ENCODE results near the gene CEACAM7. TPM values are rescaled to one million over a fixed set of nuclear protein-coding genes. Genes with fewer than 3 reads are reported as not detected.

The CEACAM7 gene
- total RNA-seq, 1 donor from 2014 or later = not detected

GRCh38 chr19:41707871-41708371 lies 19.9 kb upstream of the CEACAM7 start:
- intact Hi-C loops (cut with DNase I) = no loop called here

GRCh38 chr19:41707502-41707812 lies 19.4 kb upstream of the CEACAM7 start:
- intact Hi-C loops (cut with DNase I) = no loop called here
- no peaks in the 10 kb centered on the region for H3K9me3 ChIP-seq
- no peaks in the 10 kb centered on the region for H3K36me3 ChIP-seq
- no peak for DNase-seq (ENCODE audit: low spot score in 2 of 2)
- H3K27ac ChIP-seq = no peak overlapping the region
- H3K4me1 ChIP-seq = no peaks in the 10 kb centered on the region
- TF ChIP-seq, protein P1, sequence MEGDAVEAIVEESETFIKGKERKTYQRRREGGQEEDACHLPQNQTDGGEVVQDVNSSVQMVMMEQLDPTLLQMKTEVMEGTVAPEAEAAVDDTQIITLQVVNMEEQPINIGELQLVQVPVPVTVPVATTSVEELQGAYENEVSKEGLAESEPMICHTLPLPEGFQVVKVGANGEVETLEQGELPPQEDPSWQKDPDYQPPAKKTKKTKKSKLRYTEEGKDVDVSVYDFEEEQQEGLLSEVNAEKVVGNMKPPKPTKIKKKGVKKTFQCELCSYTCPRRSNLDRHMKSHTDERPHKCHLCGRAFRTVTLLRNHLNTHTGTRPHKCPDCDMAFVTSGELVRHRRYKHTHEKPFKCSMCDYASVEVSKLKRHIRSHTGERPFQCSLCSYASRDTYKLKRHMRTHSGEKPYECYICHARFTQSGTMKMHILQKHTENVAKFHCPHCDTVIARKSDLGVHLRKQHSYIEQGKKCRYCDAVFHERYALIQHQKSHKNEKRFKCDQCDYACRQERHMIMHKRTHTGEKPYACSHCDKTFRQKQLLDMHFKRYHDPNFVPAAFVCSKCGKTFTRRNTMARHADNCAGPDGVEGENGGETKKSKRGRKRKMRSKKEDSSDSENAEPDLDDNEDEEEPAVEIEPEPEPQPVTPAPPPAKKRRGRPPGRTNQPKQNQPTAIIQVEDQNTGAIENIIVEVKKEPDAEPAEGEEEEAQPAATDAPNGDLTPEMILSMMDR (IDR thresholded peaks at IDR 0.05) = no peak
- H3K27me3 ChIP-seq = no peaks in the 10 kb centered on the region
- no peak overlapping the region for H3K4me3 ChIP-seq

More at GRCh38 chr19:41707871-41708371, 19.9 kb upstream of the CEACAM7 start:
- no peak for DNase-seq (ENCODE audit: low spot score in 2 of 2)
- no peaks in the 10 kb centered on the region for H3K4me1 ChIP-seq
- H3K9me3 ChIP-seq = no peaks in the 10 kb centered on the region
- H3K4me3 ChIP-seq = no peak overlapping the region
- no peaks in the 10 kb centered on the region for H3K27me3 ChIP-seq
- no peaks in the 10 kb centered on the region for H3K36me3 ChIP-seq
- H3K27ac ChIP-seq = no peak overlapping the region
- TF ChIP-seq, protein P1 (IDR thresholded peaks at IDR 0.05) = no peak

DNA sequence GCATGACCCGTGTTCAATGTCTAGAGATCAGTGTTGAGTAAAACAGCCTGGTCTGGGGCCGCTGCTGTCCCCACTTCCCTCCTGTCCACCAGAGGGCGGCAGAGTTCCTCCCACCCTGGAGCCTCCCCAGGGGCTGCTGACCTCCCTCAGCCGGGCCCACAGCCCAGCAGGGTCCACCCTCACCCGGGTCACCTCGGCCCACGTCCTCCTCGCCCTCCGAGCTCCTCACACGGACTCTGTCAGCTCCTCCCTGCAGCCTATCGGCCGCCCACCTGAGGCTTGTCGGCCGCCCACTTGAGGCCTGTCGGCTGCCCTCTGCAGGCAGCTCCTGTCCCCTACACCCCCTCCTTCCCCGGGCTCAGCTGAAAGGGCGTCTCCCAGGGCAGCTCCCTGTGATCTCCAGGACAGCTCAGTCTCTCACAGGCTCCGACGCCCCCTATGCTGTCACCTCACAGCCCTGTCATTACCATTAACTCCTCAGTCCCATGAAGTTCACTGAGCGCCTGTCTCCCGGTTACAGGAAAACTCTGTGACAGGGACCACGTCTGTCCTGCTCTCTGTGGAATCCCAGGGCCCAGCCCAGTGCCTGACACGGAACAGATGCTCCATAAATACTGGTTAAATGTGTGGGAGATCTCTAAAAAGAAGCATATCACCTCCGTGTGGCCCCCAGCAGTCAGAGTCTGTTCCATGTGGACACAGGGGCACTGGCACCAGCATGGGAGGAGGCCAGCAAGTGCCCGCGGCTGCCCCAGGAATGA lies 18.9 kb upstream of the CEACAM7 start:
- Histone ChIP-seq H3K27me3 (no peaks in the 10 kb centered on the region), H3K9me3 (no peaks in the 10 kb centered on the region), H3K27ac (no peak overlapping the region), H3K36me3 (no peaks in the 10 kb centered on the region), H3K4me1 (no peaks in the 10 kb centered on the region), H3K4me3 (no peak overlapping the region)
- DNase-seq (ENCODE audit: low spot score in 2 of 2) = no peak
- intact Hi-C loops (cut with DNase I) = no loop called here
- TF ChIP-seq, protein P1 (IDR thresholded peaks at IDR 0.05) = peak in 2 of 3 experiments; percentile 3 to 19

DNA sequence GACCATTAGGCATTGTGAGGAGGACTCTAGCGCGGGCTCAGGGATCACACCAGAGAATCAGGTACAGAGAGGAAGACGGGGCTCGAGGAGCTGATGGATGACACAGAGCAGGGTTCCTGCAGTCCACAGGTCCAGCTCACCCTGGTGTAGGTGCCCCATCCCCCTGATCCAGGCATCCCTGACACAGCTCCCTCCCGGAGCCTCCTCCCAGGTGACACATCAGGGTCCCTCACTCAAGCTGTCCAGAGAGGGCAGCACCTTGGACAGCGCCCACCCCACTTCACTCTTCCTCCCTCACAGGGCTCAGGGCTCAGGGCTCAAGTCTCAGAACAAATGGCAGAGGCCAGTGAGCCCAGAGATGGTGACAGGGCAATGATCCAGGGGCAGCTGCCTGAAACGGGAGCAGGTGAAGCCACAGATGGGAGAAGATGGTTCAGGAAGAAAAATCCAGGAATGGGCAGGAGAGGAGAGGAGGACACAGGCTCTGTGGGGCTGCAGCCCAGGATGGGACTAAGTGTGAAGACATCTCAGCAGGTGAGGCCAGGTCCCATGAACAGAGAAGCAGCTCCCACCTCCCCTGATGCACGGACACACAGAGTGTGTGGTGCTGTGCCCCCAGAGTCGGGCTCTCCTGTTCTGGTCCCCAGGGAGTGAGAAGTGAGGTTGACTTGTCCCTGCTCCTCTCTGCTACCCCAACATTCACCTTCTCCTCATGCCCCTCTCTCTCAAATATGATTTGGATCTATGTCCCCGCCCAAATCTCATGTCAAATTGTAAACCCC lies 17.5 kb upstream of the CEACAM7 start:
- intact Hi-C loops (cut with DNase I) = no loop called here
- Histone ChIP-seq H3K27ac (no peak overlapping the region), H3K9me3 (no peaks in the 10 kb centered on the region), H3K4me3 (no peak overlapping the region), H3K27me3 (no peaks in the 10 kb centered on the region), H3K36me3 (no peaks in the 10 kb centered on the region), H3K4me1 (no peaks in the 10 kb centered on the region)
- TF ChIP-seq, protein P1 (IDR thresholded peaks at IDR 0.05) = no peak
- DNase-seq (ENCODE audit: low spot score in 2 of 2) = peak in 1 of 2 donors; percentile 42

- TF ChIP-seq, protein P1 (IDR thresholded peaks at IDR 0.05) = no peak
- DNase-seq (ENCODE audit: low spot score in 2 of 2) = peak in 1 of 2 donors; percentile 51
- intact Hi-C loops (cut with DNase I) = no loop called here
- no peak overlapping the region for H3K27ac ChIP-seq
- H3K4me1 ChIP-seq = no peaks in the 10 kb centered on the region
- H3K36me3 ChIP-seq = no peaks in the 10 kb centered on the region
- H3K4me3 ChIP-seq = no peak overlapping the region
- no peaks in the 10 kb centered on the region for H3K27me3 ChIP-seq
- H3K9me3 ChIP-seq = no peaks in the 10 kb centered on the region
These were observed 15.7 kb upstream of the CEACAM7 start for GRCh38 chr19:41703602-41704293.

Data from ascending aorta (tissue), 2 donors.